DMS 273 (cell line): ENCODE results near the gene GRM4.

Source experiments
- DNase-seq: peaks from one replicate; lab custom pipeline; 2025; ENCODE audit not compliant: unreplicated experiment; lab: John Stamatoyannopoulos, UW

Gene GRM4

DNA sequence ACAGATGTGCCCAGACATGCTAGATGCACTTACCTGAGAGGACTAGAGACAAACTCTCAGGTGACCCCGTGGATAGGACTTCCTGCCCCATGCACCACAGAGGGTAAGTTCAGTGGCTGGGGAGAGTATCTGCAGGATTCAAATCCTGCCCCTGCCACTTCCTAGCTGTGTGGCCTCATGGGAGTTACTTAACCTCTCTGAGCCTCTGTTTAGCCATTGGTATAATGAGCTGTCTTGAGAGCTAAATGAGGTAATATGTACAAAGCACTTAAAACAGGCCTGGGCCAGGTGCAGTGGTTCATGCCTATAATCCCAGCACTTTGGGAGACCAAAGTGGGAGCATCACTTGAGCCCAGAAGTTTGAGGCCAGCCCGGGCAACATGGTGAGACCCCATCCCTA lies 59.3 kb downstream of the GRM4 start:
- DNase-seq = no peak

DNA sequence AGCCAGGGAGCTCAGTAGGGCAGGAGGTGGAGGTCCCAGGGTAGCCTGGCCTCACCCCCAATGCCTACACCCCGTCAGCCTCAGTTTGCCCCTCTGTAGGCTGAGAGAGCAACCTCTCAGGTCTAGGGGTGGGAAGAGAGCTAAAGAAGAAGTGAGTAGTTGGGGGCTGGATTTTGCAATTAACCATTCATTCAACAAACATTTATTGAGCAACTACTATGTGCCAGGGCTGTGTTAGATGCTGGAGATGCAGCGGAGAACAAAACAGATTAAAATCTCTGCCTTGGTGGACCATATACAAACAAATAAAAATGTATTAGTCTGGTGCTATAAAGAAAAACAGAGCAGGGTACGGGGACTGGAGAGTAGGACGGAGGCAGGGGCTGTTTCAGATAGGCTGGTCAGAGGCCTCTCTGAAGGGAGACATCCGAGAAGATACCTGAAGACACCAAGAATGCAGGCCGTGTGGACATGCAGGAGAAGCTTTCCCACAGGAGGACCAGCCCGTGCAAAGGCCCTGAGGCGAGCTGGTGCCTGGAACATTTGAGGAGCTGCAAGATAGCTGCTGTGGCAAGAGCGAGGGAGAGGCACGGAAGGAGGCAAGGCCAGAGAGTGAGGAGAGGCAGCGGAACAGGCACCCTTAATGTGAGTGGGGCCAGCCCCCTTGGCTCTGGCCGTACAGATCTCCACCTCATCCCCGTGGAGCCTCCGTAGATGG lies 60.3 kb downstream of the GRM4 start:
- DNase-seq = no peak

DNA sequence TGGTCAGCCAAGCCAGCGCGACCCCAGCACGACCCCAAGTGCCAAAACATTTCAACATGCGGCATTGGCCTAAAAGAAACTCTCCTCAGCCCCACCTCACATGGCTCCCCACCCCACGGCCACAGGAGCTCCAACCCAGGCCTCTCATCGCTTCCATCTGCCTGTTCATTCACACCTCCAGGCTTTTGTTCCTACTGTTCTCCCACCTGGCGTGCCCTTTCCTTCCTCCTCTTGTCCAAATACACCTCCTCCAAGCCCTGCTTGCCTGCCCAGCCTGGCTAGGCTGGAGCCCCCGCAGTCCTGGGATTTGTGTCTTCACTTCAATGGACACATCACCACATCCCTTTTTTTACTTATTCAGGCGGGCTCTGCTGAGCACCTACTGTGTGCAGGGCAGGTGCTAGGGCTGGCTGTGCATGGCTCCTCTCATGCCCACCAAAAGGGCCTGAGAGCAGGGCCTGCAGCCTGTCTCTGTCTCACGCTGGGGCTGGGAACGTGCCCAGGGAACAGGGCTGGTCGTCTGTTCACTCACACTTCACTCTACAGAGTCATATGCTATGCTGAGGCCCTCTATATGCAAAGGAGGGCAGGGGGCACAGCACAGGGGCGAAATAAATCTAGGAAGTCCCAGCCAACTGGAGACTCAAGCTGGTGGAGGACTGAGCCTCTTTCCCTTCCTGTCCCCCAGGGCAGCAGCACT lies 61.1 kb downstream of the GRM4 start:
- no peak for DNase-seq

DNA sequence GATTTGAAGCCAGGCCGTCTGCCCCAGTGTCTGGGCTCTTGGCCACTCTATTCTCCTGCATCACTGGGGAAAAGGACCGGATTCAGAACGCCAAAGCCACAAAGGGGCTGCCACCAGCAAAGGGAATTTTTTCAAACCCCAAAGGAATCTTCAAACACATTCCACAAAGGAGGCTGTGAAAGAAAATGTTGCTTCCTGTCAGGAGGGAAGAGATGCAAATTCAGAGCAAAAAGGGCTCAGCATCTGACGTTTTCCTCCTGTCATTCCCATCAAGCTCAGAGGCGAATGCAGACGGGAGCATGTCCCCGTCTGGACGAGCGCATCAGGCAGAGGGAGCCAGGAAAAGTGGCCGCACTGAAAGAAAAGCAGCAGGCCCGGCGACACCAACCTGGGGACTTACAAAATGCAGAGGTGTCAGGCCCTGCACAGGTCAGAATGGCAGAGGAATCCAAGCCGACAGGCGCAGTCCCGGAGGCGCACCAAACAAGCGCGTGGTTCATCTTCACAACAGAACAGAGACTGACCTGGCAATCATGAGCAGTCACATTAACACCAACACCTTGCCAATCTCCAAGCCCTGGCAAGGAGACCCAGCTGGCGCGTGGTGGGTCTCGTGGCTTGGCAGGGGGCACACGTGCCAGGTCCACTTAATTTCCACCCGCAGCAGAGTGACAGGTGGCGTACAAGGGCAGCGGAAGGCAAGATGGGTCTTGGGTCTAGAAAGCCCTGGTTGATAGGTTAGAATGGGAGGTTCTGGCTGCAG lies 62.8 kb downstream of the GRM4 start:
- DNase-seq = peak; percentile 30

DNA sequence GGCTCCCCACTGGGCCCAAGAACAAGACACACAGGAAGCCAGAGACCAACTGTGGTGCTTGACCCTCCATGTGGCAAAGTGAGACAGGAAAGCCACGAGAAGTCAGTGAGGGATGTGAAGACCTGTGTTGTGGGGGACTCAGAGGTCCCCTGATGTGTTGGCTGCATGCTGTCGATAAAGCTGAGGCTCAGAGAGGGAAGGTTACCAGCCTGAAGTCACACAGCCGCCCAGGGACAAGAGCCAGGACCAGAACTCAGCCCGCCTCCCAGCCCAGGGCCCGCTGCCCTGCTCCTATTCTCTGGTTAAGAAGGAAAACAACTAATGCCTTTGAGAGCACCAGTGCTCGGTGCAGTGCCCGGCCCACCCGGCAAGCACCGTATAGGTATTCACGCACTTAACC lies 63.5 kb downstream of the GRM4 start:
- no peak for DNase-seq

DNA sequence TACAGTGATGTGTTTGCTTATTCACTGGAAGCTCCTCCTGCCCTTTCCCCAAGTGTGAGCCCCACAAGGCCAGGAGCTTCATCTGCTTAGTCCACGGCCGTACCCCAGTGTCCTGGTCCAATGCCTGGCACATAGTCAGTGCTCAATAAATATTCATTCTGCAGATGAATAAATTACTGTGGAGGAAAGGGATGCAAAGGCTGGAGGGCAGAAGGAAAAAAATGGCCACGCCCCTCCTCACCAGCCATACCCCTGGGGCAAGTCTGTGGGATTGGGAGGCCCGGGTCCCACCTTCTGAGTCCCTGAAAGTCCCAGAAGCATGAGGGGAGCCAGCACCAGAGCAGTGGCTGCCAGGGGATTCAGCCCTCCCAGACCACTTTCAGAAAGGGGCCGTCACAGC lies 65.5 kb downstream of the GRM4 start:
- no peak for DNase-seq

DNA sequence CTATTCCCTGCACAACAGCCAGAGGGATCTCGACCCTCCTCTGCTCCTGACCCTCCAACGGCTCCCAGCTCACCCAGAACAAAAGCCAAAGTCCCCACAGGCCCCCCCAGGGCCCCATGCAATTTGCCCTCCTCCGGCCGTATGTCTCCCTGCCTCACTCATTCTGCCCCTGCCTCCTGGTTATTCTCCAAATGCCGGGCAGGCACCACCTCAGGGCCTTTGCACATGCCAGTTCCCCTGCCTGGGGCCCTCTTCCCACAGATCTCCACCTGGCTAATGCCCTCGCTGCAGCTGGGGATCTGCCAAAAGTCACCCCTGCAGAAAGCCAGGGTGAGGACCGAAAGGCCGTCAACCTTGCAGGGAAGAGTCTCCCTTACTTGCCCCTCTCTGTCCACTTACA lies 66.0 kb downstream of the GRM4 start:
- DNase-seq = no peak

DNA sequence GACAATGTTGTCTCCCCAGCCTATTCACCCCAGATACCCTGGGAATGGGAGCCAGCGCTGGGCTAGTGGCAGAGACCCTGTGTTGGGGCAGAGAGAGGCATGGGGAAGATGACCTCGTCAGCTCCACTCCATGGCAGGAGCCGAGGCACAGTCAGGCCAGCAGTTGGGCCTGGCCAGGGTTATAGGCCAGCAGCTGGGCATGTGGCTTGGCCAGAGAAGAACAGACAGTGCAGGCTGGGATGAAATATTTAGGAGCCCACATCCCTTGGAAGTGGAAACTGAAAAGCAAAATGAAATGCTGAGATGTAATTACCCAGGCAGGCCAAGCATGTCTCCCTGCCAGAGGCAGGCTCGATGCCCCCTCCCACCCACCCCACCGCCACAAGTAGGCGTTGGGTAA lies 70.0 kb downstream of the GRM4 start:
- no peak for DNase-seq

DNA sequence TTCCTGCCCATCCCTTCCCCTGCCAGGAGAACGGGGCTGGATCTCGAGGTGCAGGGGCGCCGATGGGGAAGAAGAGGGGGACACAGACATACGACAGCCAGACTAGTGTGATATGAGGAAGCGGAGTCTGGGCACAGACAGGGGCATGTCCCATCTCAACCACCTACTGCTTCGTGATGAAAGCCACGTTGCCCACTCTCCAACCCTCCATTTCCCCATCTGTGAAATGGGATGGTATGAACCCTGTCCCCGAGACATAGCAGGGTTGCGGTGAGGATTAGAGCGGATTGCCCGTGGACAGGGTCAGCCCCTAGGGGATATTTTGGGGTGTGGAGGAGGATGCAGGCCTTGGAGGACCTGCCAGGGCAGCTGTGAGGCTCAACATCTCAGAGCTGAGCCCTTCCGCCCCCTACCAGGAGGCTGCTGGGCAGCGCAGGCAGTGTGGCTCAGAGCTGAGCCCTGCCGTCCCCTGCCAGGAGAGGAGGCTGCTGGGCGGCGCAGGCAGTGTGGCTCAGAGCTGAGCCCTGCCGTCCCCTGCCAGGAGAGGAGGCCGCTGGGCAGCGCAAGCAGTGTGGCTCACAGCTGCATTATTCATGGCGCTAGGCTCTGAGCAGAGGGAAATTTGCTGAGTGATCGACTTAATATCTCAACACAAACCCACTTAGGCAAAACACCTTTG lies 71.7 kb downstream of the GRM4 start:
- DNase-seq = peak; percentile 44

DNA sequence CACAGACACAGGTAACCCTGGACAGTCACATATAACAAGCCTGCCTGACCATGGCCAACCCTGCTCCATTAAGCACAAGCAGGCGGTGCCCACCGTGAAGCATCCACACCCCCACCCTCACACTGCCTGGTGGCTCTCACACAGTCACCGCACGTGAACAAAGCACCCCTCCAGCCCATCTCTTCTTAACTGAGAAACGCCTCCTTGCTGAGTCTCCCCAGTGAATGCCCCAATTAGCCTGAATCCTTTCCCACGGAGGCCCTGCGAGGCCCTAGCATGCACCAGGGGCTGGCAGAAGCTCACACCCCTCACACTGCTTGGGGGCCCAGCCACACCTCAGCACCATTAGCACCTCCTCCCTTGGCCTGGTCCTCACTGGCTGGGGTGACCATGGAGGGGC lies 72.3 kb downstream of the GRM4 start:
- no peak for DNase-seq

DNA sequence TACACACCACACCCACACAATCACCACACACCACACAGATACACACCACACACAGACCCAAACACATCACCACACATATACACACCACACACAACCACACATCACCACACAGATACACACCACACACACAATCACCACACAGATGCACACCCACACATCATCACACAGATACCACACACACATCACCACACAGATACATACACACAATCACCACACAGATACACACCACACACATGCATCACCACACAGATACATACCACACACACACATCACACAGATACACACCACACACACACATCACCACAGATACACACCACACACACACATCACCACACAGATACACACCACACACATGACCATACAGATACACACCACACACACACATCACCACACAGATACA lies 73.2 kb downstream of the GRM4 start:
- DNase-seq = no peak

DNA sequence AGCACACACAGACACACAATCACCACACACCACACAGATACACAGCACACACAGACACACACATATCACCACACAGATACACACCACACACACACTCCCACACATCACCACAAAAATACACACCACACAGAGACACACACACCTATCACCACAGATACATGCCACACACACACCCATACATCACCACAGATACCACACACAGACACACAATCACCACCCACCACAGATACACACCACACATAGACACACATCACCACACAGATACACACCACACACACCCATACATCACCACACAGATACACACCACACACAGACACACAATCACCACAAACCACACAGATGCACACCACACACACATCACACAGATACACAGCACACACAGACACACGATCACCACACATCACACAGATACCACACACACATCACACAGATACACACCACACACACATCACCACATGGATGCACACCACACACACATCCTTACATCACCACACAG lies 74.0 kb downstream of the GRM4 start:
- no peak for DNase-seq

DNA sequence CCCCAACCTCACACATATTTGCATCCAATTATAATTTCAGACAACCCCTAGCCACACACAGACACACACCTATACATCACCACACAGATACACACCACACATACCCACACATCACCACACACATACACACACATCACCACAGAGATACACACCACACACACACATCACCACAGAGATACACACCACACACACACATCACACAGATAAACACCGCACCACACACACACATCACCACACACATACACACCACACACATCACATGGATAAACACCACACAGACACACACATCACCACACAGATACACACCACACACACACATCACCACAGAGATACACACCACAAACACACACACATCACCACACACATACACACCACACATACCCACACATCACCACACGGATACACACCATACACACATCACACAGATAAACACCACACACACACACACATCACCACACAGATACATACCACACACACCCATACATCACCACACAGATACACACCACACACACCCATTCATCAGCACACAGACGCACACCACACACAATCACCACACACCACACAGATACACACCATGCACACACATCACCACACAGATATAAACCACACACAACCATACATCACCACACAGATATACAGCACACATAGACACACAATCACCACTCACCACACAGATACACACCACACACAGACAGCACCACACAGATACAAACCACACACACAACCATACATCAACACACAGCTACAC lies 74.6 kb downstream of the GRM4 start:
- DNase-seq = no peak

DNA sequence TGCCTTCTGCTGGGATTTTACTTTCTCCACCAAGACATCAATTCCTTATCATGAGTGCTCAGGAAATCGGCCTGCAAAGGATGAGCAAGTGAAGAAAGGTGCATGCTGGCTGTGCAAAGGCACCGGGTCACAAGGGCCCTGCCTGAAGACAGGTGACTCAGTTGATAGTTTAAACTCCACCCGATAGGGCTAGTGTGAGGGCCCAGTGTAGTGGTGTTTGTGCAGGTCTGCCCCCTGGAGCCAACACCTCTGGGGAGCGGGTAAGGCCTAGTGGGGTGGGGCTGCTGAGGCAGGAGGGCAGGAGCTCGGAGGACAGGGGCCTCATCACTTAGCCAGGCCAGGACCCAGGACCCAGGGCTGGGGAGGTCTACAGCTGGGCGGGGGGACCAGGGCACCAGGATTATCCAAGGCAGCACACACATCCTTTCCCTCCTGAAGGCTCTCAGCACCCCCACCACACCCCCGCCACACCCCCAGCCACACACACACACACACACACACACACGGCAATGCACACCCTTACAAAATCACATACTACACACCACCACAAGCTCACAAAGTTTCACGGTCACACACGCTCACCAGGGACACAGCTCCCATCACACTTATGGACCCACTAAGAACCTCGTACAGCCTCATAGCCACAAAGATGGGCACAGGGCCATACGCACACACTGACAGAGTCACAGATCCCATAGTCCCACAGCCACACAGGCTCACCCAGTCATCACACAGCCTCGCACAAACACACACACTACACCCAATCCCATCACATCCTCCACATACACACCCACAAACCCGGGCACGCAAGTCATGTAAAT lies 75.4 kb downstream of the GRM4 start:
- DNase-seq = no peak

DNA sequence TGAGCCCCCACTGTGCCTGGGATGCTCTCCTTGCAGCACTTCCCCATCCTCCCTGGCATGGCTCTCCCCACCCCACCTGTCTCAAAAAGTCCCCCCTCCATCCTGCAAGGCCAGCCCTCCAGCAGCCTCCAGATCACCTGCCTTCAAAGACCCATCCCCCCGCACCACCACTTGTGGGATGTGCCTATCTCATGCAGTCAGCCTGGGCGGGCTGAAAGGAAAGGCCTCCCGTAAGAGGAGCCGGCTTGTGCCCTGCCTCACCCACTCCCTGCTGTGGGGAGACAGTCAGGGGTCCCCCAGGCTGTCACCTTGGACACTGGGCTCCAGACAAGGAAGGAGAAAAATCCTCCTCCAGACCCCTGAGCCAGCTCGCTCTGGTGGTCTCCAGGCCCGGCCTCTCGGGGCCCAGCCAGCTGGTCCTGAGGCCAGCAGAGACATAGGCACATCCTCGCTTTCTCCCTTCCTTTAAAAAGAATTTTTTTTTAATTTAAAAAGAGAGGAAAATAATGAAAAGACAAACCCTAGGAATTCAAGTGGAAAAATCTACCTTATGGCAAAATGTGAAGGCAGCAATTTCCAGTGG lies 77.3 kb downstream of the GRM4 start:
- DNase-seq = peak; percentile 21

DNA sequence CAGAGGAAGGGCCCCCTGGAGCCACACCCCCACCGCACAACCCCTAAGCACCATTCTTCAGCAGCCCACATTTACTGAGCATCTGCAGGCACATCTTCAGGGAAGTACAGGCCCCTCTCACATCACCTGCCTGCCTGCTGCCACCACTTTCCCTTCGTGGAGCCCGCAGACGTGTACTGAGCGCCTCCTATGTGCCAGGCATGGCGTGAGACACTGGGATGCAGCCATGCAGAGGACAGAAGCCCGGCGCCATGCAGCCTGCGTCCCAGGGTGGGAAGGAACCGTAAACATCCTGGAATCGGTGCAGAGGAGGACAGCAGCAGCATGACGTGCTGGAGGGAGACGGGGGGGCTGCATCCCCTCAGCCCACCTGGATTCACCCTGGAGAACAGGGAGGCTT lies 78.1 kb downstream of the GRM4 start:
- no peak for DNase-seq

DNA sequence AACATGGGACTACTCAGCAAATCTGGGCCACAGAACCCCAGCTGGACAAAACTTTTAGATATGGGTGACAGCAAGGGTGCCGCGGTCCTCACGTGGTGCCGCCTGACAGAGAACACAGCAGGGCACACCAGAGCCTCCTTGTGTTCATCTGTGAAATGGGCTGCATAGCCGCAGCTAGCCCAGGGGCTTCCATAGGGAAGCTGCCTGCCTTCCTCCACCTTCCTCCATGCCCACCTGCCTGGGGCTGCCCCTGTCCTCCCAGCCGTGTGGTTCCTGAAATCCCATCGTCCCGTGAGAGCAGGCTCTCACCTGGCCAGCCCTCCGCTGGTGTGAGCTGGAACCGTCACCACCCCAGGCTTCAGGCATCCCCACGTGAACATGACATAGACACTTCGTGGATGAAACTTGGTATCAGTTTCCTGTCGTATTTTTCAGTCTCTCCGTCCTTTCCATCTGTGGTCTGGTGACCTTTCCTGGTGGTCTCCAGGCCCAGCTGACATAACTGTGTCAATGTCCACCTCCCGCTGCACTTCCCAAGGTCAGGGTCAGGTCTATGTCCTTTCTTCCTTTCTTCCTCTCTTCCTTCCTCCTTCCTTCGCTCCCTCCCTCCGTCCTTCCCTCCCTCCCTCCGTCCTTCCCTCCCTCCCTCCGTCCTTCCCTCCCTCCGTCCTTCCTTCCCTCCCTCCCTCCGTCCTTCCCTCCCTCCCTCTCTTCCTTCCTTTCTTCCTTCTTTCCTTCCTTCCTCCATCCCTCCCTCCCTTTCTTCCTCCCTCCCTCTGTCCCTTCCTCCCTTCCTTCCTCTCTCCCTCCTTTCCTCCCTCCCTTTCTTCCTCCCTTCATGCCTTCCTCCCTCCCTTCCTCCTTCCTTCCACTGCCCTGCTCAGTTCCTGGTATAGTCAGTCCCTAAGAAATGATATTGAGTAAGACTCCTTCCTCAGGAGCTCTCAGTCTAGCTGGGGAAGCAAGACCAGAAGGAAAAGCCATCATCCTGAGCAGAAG lies 78.8 kb downstream of the GRM4 start:
- DNase-seq = no peak

DNA sequence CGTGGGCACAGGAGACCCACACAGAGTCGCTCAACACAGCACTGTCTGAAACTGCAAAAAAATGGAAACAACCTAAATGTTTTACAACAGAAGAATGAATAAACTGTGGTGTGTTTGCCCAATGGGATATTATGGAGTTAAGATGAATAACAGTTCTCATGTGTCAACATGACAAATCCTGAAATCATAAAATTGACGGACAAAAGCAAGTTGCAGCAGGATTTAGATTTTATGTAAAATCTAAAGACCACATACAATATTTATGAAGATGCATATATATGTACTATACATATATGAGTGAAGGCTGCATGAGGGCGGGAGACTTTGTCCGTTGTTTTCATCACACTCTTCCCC lies 79.7 kb downstream of the GRM4 start:
- DNase-seq = no peak
